ENCODE results near the gene CUTA.

Gene CUTA

GRCh38 chr6:33438978-33439594 is 21.2 kb upstream of the CUTA start:
- no peak for TF ChIP-seq ZFX (IDR thresholded peaks at IDR 0.05)
- TF ChIP-seq, protein P1, sequence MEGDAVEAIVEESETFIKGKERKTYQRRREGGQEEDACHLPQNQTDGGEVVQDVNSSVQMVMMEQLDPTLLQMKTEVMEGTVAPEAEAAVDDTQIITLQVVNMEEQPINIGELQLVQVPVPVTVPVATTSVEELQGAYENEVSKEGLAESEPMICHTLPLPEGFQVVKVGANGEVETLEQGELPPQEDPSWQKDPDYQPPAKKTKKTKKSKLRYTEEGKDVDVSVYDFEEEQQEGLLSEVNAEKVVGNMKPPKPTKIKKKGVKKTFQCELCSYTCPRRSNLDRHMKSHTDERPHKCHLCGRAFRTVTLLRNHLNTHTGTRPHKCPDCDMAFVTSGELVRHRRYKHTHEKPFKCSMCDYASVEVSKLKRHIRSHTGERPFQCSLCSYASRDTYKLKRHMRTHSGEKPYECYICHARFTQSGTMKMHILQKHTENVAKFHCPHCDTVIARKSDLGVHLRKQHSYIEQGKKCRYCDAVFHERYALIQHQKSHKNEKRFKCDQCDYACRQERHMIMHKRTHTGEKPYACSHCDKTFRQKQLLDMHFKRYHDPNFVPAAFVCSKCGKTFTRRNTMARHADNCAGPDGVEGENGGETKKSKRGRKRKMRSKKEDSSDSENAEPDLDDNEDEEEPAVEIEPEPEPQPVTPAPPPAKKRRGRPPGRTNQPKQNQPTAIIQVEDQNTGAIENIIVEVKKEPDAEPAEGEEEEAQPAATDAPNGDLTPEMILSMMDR (conservative IDR thresholded peaks at IDR 0.05), result no peak
- no peak overlapping the region for H3K27ac ChIP-seq

GRCh38 chr6:33437666-33438065 is 19.8 kb upstream of the CUTA start:
- H3K27ac ChIP-seq, result no peak overlapping the region
- TF ChIP-seq ZFX (IDR thresholded peaks at IDR 0.05), result no peak

DNA sequence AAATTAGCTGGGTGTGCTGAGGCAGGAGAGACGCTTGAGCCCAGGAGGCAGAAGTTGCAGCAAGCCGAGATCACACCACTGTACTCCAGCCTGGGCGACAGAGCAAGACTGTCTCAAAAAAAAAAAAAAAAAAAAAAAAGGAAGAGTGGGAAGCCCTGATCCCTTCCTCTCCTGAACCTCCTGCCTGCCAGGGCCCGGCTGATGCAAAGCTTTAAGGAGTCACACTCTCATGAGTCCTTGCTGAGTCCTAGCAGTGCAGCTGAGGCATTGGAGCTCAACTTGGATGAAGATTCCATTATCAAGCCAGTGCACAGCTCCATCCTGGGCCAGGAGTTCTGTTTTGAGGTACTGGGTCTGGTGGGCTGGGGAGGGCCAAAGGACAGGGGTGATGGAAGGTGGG is 17.1 kb upstream of the CUTA start:
- TF ChIP-seq ZFX (IDR thresholded peaks at IDR 0.05), result no peak
- TF ChIP-seq, protein P1 (conservative IDR thresholded peaks at IDR 0.05), result no peak
- no peak overlapping the region for H3K27ac ChIP-seq

DNA sequence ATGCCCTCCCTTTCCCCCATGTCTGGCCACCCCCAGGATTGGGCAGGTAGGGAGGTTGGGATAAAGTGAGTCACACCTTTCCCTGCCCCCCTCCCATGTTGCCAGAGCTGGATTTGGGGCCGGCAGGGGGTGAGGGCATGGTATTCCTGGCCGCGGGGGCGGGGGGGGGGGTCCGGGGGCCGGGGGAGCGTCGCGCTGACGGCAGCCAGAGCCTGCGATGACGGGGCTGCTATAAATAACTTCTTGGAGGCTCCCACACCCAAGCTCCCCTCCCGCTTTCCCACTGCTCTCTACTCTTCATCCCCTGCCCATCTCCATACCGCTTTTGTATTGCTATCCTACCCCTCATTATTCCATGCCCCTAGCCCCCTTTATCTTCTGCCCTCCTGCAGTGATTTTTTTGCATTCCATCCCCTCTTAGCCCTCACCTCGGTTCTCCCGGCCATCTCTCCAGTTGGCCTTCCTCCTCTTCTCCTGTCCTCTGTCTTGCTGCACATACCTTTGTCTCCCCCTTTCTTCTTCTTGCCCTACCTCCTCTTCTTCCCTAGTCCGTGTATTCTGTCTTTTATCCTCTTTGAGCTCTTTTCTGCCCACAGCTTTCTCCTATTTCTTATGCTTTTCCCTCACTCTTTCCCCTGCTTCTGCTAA is 15.8 kb upstream of the CUTA start:
- no peak overlapping the region for H3K27ac ChIP-seq
- TF ChIP-seq, protein P1 (conservative IDR thresholded peaks at IDR 0.05), result no peak
- TF ChIP-seq ZFX (IDR thresholded peaks at IDR 0.05), result no peak

DNA sequence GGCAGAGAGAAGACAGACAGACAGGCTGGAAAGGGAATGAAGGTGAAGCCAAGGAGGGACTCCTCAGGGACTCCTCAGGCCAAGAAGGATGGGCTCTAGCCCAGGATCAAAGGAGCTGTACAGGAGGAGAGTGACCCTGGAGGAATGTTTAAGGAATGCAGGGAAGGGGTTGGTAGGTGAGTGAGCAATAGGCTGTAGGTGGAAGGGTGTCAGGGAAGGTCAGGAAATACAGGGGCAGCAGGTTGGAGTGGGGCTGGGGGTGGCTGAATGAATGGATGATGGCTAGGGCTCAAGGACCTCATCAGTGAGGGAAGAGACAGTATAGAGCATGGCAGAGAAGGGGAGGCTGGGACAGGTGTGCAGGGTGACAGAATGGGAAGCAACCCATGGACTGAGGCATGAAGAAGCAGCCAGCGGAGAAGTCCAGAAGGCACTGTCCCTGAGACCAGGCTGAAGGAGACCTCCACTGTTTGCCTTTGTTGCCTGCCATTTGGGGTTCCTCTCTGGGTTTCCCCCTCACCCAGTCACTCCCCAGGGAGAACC is 15.2 kb upstream of the CUTA start:
- TF ChIP-seq ZFX (IDR thresholded peaks at IDR 0.05), result no peak
- TF ChIP-seq, protein P1 (conservative IDR thresholded peaks at IDR 0.05), result no peak
- no peak overlapping the region for H3K27ac ChIP-seq

DNA sequence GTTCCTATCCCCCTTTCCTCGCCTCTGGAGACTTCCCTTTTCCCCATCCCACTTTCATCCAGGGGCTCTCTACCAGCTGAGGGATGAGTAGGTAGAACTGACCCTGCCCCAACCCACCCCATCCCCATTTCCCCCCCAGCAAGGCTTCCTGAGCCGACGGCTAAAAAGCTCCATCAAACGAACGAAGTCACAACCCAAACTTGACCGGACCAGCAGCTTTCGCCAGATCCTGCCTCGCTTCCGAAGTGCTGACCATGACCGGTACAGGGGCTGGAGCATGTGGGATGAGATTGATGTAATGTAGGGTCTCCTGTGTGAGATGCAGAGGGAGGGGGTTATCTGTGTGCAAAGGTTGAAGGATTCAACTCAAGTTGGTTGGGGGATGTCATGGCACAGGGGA is 14.6 kb upstream of the CUTA start:
- no peak for TF ChIP-seq ZFX (IDR thresholded peaks at IDR 0.05)
- TF ChIP-seq, protein P1 (conservative IDR thresholded peaks at IDR 0.05), result no peak
- H3K27ac ChIP-seq, result no peak overlapping the region

DNA sequence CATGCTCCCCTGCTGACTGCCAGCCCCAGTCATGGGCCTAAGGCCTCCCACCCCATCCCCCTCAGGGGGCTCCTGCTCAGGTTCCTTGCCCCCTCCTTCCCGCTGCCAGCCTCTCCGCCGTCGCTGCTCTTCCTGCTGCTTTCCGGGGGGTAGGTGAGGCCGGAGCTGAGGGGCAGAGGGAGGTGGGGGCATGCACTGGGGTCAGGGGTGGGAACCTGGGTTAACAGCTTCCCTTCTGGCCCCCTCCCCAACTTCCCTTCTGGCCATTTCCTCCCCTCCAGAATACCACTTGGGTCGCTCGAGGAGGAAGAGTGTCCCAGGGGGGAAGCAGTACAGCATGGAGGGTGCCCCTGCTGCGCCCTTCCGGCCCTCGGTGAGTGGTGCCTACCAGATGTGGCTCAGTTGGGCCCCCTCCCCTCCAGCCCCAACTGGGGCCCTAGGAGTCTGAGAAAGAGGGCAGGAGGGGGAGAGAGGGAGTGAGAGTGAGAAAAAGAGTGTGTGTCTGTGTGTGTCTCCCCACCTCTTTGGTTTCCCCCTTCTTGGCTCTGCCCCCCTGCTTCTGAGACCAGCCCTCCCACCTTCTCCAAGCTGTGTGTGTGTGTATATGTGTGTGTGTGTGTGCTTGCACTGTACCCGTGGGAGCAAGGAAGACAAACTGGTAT is 14.1 kb upstream of the CUTA start:
- H3K27ac ChIP-seq, result no peak overlapping the region
- TF ChIP-seq, protein P1 (conservative IDR thresholded peaks at IDR 0.05), result no peak
- no peak for TF ChIP-seq ZFX (IDR thresholded peaks at IDR 0.05)

All from C4-2B (cell line).